ENCODE measurements around the gene OR11G2.
"Not testable (repeated sequence)": the region's sequence is repeated elsewhere in the genome, so short reads cannot be mapped to it uniquely, and the experiment has no call there.

OR11G2 gene

DNA sequence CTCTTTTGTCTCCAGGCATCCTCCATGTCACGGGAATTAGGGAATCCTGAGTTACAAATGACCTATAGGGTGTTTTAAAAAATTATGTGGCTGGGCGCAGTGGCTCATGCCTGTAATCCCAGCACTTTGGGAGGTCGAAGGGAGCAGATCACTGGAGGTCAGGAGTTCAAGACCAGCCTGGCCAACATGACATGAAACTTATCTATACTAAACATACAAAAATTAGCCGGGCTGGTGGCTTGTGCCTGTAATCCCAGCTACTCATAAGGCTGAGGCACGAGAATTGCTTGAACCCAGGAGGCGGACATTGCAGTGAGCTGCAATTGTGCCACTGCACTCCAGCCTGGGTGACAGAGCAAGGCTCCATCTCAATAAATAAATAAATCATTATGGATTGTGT lies 4.5 kb downstream of the OR11G2 start:
- intact Hi-C loops (cut with micrococcal nuclease); H3K4me3 Mint-ChIP-seq; H3K9me3 Mint-ChIP-seq; H3K27ac Mint-ChIP-seq; H3K27me3 Mint-ChIP-seq; H3K4me1 Mint-ChIP-seq (ENCODE audit: low read depth); H3K36me3 Mint-ChIP-seq (ENCODE audit: low read depth): not testable (repeated sequence)

DNA sequence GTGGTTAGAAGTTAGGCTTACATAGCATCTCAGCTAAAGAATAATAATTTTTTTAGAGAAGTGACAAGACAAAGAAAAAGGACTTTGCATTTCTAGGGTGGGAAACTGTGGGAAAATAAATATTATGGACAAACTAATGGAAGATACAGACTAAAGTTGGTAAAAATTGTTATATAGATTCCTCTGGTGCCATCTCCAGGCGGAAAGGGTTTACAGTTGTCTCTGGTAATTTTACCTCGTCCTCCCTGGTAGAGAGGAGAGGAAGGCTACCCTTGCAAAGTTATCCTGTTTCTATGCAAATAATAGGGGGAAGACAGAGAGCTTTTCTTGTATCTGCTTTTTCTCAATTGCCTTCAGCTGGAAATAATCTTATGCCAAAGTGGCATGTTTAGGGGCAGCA lies 5.2 kb downstream of the OR11G2 start:
- intact Hi-C loops (cut with micrococcal nuclease): no loop called here
- Mint-ChIP-seq H3K27me3 (peaks cover 5% of the 10 kb centered on the region), H3K4me1 (ENCODE audit: low read depth) (peaks cover 7% of the 10 kb centered on the region), H3K27ac (no peak overlapping the region), H3K9me3 (no peaks in the 10 kb centered on the region), H3K4me3 (no peak overlapping the region), H3K36me3 (ENCODE audit: low read depth) (no peaks in the 10 kb centered on the region)

DNA sequence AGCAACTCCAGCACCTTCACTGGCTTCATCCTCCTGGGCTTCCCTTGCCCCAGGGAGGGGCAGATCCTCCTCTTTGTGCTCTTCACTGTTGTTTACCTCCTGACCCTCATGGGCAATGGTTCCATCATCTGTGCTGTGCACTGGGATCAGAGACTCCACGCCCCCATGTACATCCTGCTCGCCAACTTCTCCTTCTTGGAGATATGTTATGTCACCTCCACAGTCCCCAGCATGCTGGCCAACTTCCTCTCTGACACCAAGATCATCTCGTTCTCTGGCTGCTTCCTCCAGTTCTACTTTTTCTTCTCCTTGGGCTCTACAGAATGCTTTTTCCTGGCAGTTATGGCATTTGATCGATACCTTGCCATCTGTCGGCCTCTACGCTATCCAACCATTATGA lies 6.8 kb downstream of the OR11G2 start:
- H3K4me3 Mint-ChIP-seq: no peak overlapping the region
- no peaks in the 10 kb centered on the region for H3K9me3 Mint-ChIP-seq
- intact Hi-C loops (cut with micrococcal nuclease): no loop called here
- no peaks in the 10 kb centered on the region for H3K36me3 Mint-ChIP-seq (ENCODE audit: low read depth)
- H3K27ac Mint-ChIP-seq: no peak overlapping the region
- H3K27me3 Mint-ChIP-seq: peaks cover 2% of the 10 kb centered on the region
- H3K4me1 Mint-ChIP-seq (ENCODE audit: low read depth): peaks cover 7% of the 10 kb centered on the region

DNA sequence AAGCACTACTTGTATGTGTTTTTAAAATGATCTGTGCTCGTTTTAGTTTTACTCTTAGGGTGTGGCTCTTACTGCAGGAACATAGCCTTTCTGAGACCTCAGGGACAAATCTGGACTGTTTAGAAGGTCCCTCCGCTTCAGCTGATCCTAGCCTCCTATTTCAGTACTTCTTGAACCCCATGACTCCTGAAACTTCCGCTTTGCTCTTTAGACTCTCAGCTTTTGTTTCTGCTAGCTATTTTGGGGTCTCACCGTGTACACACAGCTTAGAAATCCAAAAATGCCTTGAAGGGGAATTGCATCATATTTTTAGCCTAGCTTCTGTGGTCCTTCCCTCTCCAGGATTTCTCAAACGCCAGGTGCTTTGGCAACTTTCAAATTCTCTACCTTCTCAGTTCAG lies 8.3 kb downstream of the OR11G2 start:
- Mint-ChIP-seq H3K36me3 (ENCODE audit: low read depth) (no peaks in the 10 kb centered on the region), H3K4me3 (no peak overlapping the region), H3K27ac (no peak overlapping the region), H3K4me1 (ENCODE audit: low read depth) (peaks cover 7% of the 10 kb centered on the region), H3K27me3 (peaks cover 2% of the 10 kb centered on the region), H3K9me3 (no peaks in the 10 kb centered on the region)
- intact Hi-C loops (cut with micrococcal nuclease): no loop called here

DNA sequence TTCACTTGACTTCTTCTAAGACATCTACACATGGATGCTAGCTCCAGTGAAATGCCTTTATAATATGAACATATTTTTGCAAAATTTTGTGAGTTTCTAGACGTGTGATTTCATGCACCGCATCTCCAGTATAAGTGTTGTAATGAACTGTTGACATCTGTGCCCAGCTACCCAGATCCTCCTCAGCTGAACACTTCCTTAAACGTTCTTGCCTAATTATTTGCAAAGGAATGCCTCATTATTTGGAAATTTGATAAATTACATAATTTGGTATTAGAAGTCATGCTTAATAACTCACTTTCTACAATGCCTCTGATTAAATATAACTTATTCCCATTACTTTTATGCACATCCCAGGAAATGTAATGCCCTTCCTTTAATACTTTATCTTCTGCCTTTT lies 14.0 kb downstream of the OR11G2 start:
- Mint-ChIP-seq H3K27me3 (peaks cover 2% of the 10 kb centered on the region), H3K9me3 (no peaks in the 10 kb centered on the region), H3K4me1 (ENCODE audit: low read depth) (no peaks in the 10 kb centered on the region), H3K27ac (no peak overlapping the region), H3K4me3 (no peak overlapping the region), H3K36me3 (ENCODE audit: low read depth) (no peaks in the 10 kb centered on the region)
- intact Hi-C loops (cut with micrococcal nuclease): no loop called here

DNA sequence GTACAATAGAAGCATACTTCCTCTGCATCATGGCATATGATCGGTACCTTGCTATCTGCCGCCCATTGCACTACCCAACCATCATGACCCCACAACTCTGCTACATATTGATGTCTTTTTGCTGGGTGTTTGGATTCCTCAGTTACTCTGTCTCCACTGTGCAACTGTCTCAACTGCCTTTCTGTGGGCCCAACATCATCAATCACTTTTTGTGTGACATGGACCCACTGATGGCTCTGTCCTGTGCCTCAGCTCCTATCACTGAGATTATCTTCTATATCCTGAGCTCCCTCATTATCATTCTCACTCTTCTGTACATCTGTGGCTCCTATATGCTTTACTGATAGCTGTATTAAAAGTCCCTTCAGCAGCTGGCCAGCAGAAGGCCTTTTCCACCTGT lies 18.9 kb downstream of the OR11G2 start:
- Mint-ChIP-seq H3K27me3 (peaks cover 2% of the 10 kb centered on the region), H3K4me3 (no peak overlapping the region), H3K9me3 (no peaks in the 10 kb centered on the region), H3K4me1 (ENCODE audit: low read depth) (no peaks in the 10 kb centered on the region), H3K27ac (no peak overlapping the region), H3K36me3 (ENCODE audit: low read depth) (no peaks in the 10 kb centered on the region)
- intact Hi-C loops (cut with micrococcal nuclease): no loop called here

DNA sequence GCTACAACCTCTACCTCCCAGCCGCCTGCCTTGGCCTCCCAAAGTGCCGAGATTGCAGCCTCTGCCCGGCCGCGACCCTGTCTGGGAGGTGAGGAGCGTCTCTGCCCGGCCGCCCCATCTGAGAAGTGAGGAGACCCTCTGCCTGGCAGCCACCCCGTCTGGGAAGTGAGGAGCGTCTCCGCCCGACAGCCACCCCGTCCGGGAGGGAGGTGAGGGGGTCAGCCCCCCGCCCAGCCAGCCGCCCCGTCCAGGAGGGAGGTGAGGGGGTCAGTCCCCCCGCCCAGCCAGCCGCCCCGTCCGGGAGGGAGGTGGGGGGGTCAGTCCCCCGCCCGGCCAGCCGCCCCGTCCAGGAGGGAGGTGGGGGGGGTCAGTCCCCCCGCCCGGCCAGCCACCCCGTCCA lies 21.7 kb downstream of the OR11G2 start:
- H3K4me1 Mint-ChIP-seq (ENCODE audit: low read depth); intact Hi-C loops (cut with micrococcal nuclease); H3K36me3 Mint-ChIP-seq (ENCODE audit: low read depth); H3K27me3 Mint-ChIP-seq; H3K27ac Mint-ChIP-seq; H3K4me3 Mint-ChIP-seq; H3K9me3 Mint-ChIP-seq: not testable (repeated sequence)

DNA sequence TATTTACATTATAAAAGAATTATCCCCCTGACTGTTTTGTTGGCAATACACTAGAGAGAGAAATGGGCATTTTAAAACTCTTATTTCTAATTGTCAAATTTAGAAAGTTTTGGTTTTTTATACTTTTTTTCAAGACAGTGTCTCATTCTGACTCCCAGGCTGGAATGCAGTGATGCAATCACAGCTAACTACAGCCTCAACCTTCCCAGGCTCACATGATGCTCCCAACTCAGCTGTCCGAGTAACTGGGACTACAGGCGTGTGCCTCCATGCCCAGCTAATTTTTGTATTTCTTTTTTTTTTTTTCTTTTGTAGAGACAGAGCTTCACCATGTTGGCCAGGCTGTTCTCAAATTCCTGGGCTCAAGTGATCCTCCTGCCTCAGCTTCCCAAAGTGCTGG lies 24.5 kb downstream of the OR11G2 start:
- no peaks in the 10 kb centered on the region for H3K9me3 Mint-ChIP-seq
- H3K4me3 Mint-ChIP-seq: no peak overlapping the region
- no peaks in the 10 kb centered on the region for H3K36me3 Mint-ChIP-seq (ENCODE audit: low read depth)
- H3K4me1 Mint-ChIP-seq (ENCODE audit: low read depth): no peaks in the 10 kb centered on the region
- peaks cover 1% of the 10 kb centered on the region for H3K27me3 Mint-ChIP-seq
- no peak overlapping the region for H3K27ac Mint-ChIP-seq
- intact Hi-C loops (cut with micrococcal nuclease): no loop called here

DNA sequence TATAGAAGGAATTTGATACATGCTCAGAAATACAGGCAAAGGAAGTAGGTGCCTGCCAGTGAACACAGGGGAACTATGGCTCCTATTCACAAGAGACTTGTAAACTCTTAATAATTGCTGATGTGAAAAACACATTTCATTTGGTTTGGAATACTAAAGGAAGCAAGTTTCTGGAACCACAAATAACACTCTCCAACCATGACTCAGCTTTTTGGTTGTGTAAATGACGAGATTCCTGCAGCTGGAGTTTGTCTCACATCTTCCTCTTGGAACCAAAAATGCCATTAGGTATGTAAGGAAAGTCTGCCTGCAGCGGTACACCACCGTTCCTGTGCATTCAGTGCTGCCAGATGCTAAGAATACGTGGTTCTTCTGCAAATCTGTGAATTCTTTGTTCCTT lies 28.3 kb downstream of the OR11G2 start:
- H3K36me3 Mint-ChIP-seq (ENCODE audit: low read depth): no peaks in the 10 kb centered on the region
- peaks cover 1% of the 10 kb centered on the region for H3K27me3 Mint-ChIP-seq
- H3K4me1 Mint-ChIP-seq (ENCODE audit: low read depth): no peaks in the 10 kb centered on the region
- no peak overlapping the region for H3K27ac Mint-ChIP-seq
- no peak overlapping the region for H3K4me3 Mint-ChIP-seq
- H3K9me3 Mint-ChIP-seq: no peaks in the 10 kb centered on the region
- intact Hi-C loops (cut with micrococcal nuclease): no loop called here

DNA sequence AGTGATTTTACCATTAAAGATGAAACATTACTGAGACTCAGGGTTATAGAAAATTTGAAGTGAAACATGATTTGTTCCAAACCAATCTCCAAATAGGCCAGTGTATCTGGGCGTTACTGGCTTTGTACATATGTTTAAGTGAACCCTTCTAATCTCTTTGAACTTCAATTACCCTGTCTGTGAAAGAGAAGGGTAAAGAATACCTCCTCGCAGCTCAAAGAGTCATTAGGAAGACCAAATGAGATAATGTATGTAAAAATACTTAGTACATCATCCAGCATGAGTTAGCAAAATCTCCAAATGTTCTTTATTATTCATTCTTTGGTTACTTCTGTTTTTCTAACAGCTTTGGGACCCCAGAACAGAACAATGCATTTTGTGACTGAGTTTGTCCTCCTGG lies 32.7 kb downstream of the OR11G2 start, which contains the start of gene OR11H6:
TSS of gene OR11H6 (plus strand) at position 301 of the 400 bp plus-strand sequence. CDS start at position 301, 0 bp downstream.
- Mint-ChIP-seq H3K4me1 (ENCODE audit: low read depth) (no peaks in the 10 kb centered on the region), H3K4me3 (no peak within 1 kb of the TSS), H3K27ac (no peak within 1 kb of the TSS), H3K36me3 (ENCODE audit: low read depth) (no peaks in the 10 kb centered on the region), H3K27me3 (no peaks in the 10 kb centered on the region), H3K9me3 (no peaks in the 10 kb centered on the region)
- intact Hi-C loops (cut with micrococcal nuclease): no loop called here

DNA sequence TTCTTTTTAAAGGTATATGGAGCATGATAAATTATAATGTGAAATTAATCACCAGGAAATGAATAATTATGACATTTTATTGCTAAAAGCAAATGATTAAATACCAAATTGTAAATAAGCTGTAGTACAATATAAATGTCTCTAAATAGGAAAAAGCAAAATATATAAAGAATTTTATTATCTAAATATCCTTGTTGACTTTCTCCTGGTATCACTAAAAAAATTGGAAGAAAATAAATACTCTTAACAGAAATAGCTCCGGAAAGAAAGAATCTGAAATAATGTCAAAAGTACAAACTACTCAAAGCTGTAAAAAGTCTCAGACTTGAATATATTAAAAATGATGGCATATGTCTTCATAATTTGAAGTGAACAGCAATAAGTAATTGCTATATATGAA lies 38.0 kb downstream of the OR11G2 start, which contains the start of gene OR11H7:
TSS of gene OR11H7 (plus strand) at position 301 of the 400 bp plus-strand sequence.
- Mint-ChIP-seq H3K36me3 (ENCODE audit: low read depth) (no peaks in the 10 kb centered on the region), H3K27ac (no peak within 1 kb of the TSS), H3K9me3 (no peaks in the 10 kb centered on the region), H3K27me3 (no peaks in the 10 kb centered on the region), H3K4me3 (no peak within 1 kb of the TSS), H3K4me1 (ENCODE audit: low read depth) (no peaks in the 10 kb centered on the region)
- intact Hi-C loops (cut with micrococcal nuclease): no loop called here

DNA sequence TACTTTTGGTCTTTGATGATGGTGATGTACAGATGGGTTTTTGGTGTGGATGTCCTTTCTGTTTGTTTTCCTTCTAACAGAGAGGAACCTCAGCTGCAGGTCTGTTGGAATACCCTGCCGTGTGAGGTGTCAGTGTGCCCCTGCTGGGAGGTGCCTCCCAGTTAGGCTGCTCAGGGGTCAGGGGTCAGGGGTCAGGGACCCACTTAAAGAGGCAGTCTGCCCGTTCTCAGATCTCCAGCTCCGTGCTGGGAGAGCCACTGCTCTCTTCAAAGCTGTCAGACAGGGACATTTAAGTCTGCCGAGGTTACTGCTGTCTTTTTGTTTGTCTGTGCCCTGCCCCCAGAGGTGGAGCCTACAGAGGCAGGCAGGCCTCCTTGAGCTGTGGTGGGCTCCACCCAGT lies 44.7 kb downstream of the OR11G2 start:
- H3K27me3 Mint-ChIP-seq; H3K27ac Mint-ChIP-seq; intact Hi-C loops (cut with micrococcal nuclease); H3K4me3 Mint-ChIP-seq; H3K9me3 Mint-ChIP-seq; H3K36me3 Mint-ChIP-seq (ENCODE audit: low read depth); H3K4me1 Mint-ChIP-seq (ENCODE audit: low read depth): not testable (repeated sequence)

DNA sequence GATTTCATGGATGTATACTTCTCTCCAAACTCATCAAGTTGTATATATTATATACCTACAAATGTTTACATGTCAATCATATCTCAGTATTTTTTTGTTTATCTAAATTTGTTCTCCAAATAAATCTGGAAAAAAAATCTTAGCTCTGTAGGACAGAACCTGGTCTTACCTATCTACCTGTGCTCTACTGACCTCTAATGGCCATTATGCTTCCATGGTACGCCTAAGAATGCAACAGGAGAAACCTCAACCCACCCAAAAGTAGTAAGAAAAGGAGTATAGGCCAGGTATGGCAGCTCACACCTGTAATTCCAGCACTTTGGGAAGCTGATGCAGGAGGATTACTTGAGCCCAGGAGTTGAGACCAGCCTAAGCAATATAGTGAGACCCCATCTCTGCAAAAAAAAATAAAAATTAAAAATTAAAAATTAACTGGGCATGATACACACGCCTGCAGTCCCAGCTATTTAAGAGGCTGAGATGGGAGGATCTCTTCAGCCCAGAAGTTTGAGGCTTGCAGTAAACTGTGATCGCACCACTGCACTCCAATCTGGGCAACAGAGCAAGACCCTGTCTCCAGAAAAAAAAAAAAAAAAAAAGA lies 57.0 kb downstream of the OR11G2 start:
- Mint-ChIP-seq H3K27ac (no peak overlapping the region), H3K27me3 (no peaks in the 10 kb centered on the region), H3K4me3 (no peak overlapping the region), H3K9me3 (no peaks in the 10 kb centered on the region), H3K4me1 (ENCODE audit: low read depth) (no peaks in the 10 kb centered on the region), H3K36me3 (ENCODE audit: low read depth) (no peaks in the 10 kb centered on the region)
- intact Hi-C loops (cut with micrococcal nuclease): no loop called here

Measured in dendritic cell treated with granulocyte-macrophage colony-stimulating factor and Interleukin-4, amounts not matched to agents 40 ng/mL and 50 ng/mL, for 4 days (primary cell).